HCT116 (cell line): ENCODE measurements around the gene PM20D2. TPM values are rescaled to one million over a fixed set of nuclear protein-coding genes. Genes with fewer than 3 reads are reported as not detected.

Experiments
- ATAC-seq: fragments of 200-7000 bp; cut with Tn5 transposase; 2 replicates; pipeline ENCODE4 v1.9.1; 2020; ENCODE audit warnings: mild to moderate bottlenecking, moderate library complexity
- BruUV-seq: library from RNA; stranded (reverse); fragments of 400-500 nt; replicated peaks from 2 replicates; lab custom pipeline; 2021; lab: Mats Ljungman, UMichigan
- CTCF ChIA-PET: fragments of 300-600 bp; sonication (Branson Sonifier 250); formaldehyde crosslinking; loops from one replicate; lab custom pipeline; 2021; ENCODE audit warnings: antibody characterized with exemption; lab: Charles Lee
- POLR2A ChIA-PET: fragments of 300-600, 350-600 bp; sonication (Branson Sonifier 250); formaldehyde crosslinking; loops from one replicate; lab custom pipeline; 2021; ENCODE audit warnings: antibody characterized with exemption; lab: Charles Lee
- RAD21 ChIA-PET, 2 experiments: fragments of 300-600 bp; sonication (Branson Sonifier 250); formaldehyde crosslinking; loops; one replicate each; lab custom pipeline; 2023; ENCODE audit warnings: low total read pairs in 2 of 2; ENCODE audit not compliant: uncharacterized antibody in 2 of 2, unreplicated experiment in 2 of 2, low non-redundant PET in 1 of 2; lab: Charles Lee
- DNase-seq: peaks from one replicate; pipeline ENCODE4 v3.0.0-alpha.2; 2010; ENCODE audit warnings: low read depth, low spot score
- H2AFZ ChIP-seq: fragments of 200-600 bp; shearing (Covaris generic), sonication (generic); 2 replicates; pipeline ENCODE4 v1.6.1; 2017; ENCODE audit warnings: low read depth, mixed run types, mixed read lengths, antibody characterized with exemption, low read length; ENCODE audit not compliant: poor library complexity, severe bottlenecking
- H3K27ac ChIP-seq: 2 replicates; pipeline ENCODE4 v1.5.1; 2012; ENCODE audit warnings: low read depth, low read length
- H3K27me3 ChIP-seq: fragments of 200-600 bp; sonication (generic); 2 replicates; pipeline ENCODE4 v1.6.1; 2016; ENCODE audit warnings: mixed run types, low read length, mixed read lengths; ENCODE audit not compliant: insufficient read depth
- H3K36me3 ChIP-seq, 2 experiments: fragments of 200-500 bp in 1 of 2; fragments of 200-600 bp in 1 of 2; sonication (Bioruptor generic) in 1 of 2; sonication (generic) in 1 of 2; 2 replicates each; pipeline versions ENCODE4 v1.5.1 to v1.6.1; 2014 to 2016; ENCODE audit warnings: low read length in 2 of 2, inconsistent platforms in 1 of 2, mixed read lengths in 1 of 2, mixed run types in 1 of 2; ENCODE audit not compliant: insufficient read depth in 2 of 2, control insufficient read depth in 1 of 2
- H3K4me1 ChIP-seq, 2 experiments: fragments of 200-600 bp in 1 of 2; sonication (generic) in 1 of 2; 2 replicates each; pipeline versions ENCODE4 v1.5.1 to v1.6.1; 2012 to 2017; ENCODE audit warnings: low read length in 2 of 2, inconsistent platforms in 1 of 2, mild to moderate bottlenecking in 1 of 2, mixed read lengths in 1 of 2, mixed run types in 1 of 2, moderate library complexity in 1 of 2; ENCODE audit not compliant: insufficient read depth in 2 of 2, control insufficient read depth in 1 of 2
- H3K4me2 ChIP-seq: fragments of 200-600 bp; sonication (generic); 2 replicates; pipeline ENCODE4 v1.6.1; 2017; ENCODE audit warnings: mixed run types, low read length, mixed read lengths
- H3K4me3 ChIP-seq, 2 experiments: fragments of 200-600 bp in 1 of 2; sonication (generic) in 1 of 2; replicated peaks in 1 of 2; 2 replicates each; pipeline ENCODE4 v1.5.1; 2011 to 2016; ENCODE audit warnings: low read length in 2 of 2, control low read depth in 1 of 2, low read depth in 1 of 2, mild to moderate bottlenecking in 1 of 2, mixed read lengths in 1 of 2, mixed run types in 1 of 2
- H3K79me2 ChIP-seq: fragments of 200-600 bp; sonication (generic); 2 replicates; pipeline ENCODE4 v1.6.1; 2017; ENCODE audit warnings: mild to moderate bottlenecking, mixed run types, low read length, moderate library complexity, mixed read lengths; ENCODE audit not compliant: insufficient read depth
- H3K9ac ChIP-seq: fragments of 200-600 bp; sonication (generic); 2 replicates; pipeline ENCODE4 v1.6.1; 2016; ENCODE audit warnings: low read length, mixed read lengths
- H3K9me2 ChIP-seq: fragments of 200-600 bp; sonication (generic), shearing (Covaris generic); 2 replicates; pipeline ENCODE4 v1.6.1; 2017; ENCODE audit warnings: mixed run types, mild to moderate bottlenecking, moderate library complexity; ENCODE audit not compliant: insufficient read depth
- H3K9me3 ChIP-seq, 2 experiments: fragments of 200-500 bp in 1 of 2; fragments of 200-600 bp in 1 of 2; sonication (Bioruptor generic) in 1 of 2; sonication (generic) in 1 of 2; 2 replicates each; pipeline ENCODE4 v1.6.1; 2014 to 2017; ENCODE audit warnings: low read length in 2 of 2, mixed read lengths in 2 of 2, inconsistent platforms in 1 of 2, low read depth in 1 of 2, mild to moderate bottlenecking in 1 of 2, mixed run types in 1 of 2, moderate library complexity in 1 of 2; ENCODE audit not compliant: control insufficient read depth in 1 of 2, insufficient read depth in 1 of 2
- H4K20me1 ChIP-seq: fragments of 200-600 bp; sonication (generic), shearing (Covaris generic); 2 replicates; pipeline ENCODE4 v1.6.1; 2017; ENCODE audit warnings: mixed run types, mild to moderate bottlenecking, moderate library complexity; ENCODE audit not compliant: insufficient read depth
- CTCF ChIP-seq, 3 experiments: fragments of 200-600 bp in 1 of 3; sonication (generic) in 1 of 3; IDR thresholded peaks in 2 of 3; conservative IDR thresholded peaks in 1 of 3; 2 replicates each; pipeline ENCODE4 v1.5.1; 2012 to 2017; ENCODE audit warnings: low read depth in 2 of 3, low read length in 2 of 3, antibody characterized with exemption in 1 of 3, borderline replicate concordance in 1 of 3, control low read depth in 1 of 3, mild to moderate bottlenecking in 1 of 3, mixed read lengths in 1 of 3, mixed run types in 1 of 3, moderate library complexity in 1 of 3; ENCODE audit not compliant: insufficient read depth in 1 of 3
- EGR1 ChIP-seq: IDR thresholded peaks from 2 replicates; pipeline ENCODE4 v1.6.1; 2012; ENCODE audit warnings: low read depth
- ELF1 ChIP-seq: IDR thresholded peaks from 2 replicates; pipeline ENCODE4 v1.6.1; 2012; ENCODE audit warnings: low read depth, borderline replicate concordance
- FOSL1 ChIP-seq: IDR thresholded peaks from 2 replicates; pipeline ENCODE4 v1.6.1; 2012; ENCODE audit warnings: low read depth
- POLR2A ChIP-seq: IDR thresholded peaks from 2 replicates; pipeline ENCODE4 v1.7.0; 2011; ENCODE audit warnings: borderline replicate concordance; ENCODE audit not compliant: insufficient read depth, insufficient read length; ENCODE audit errors: extremely low read depth
- POLR2AphosphoS5 ChIP-seq: IDR thresholded peaks from 2 replicates; pipeline ENCODE4 v1.6.1; 2011; ENCODE audit warnings: mild to moderate bottlenecking, low read depth, low read length, moderate library complexity
- RAD21 ChIP-seq: IDR thresholded peaks from 2 replicates; pipeline ENCODE4 v1.6.1; 2012; ENCODE audit warnings: low read depth, mild to moderate bottlenecking
- SP1 ChIP-seq: IDR thresholded peaks from 2 replicates; pipeline ENCODE4 v1.6.1; 2012; ENCODE audit warnings: low read depth
- TCF7L2 ChIP-seq: IDR thresholded peaks from 2 replicates; pipeline ENCODE4 v1.7.0; 2011; ENCODE audit warnings: borderline replicate concordance, inconsistent platforms; ENCODE audit not compliant: insufficient read depth, insufficient read length; ENCODE audit errors: extremely low read depth
- YY1 ChIP-seq: IDR thresholded peaks from 2 replicates; pipeline ENCODE4 v1.6.1; 2011; ENCODE audit warnings: low read length, low read depth, moderate library complexity, mild to moderate bottlenecking; ENCODE audit not compliant: insufficient replicate concordance; ENCODE audit errors: extremely low read depth
- ZNF274 ChIP-seq: fragments of 200-500 bp; sonication (Bioruptor generic); IDR thresholded peaks from 2 replicates; pipeline ENCODE4 v1.6.1; 2014; ENCODE audit warnings: mild to moderate bottlenecking, low read depth, low read length, inconsistent platforms
- intact Hi-C: fragments of 100-400 bp; cut with micrococcal nuclease; formaldehyde crosslinking; loops from 2 replicates; pipeline ENCODE4 v1.10.0; 2022
- total RNA-seq: library from RNA; stranded (reverse); gene quantifications from one replicate; pipeline ENCODE4 v1.2.1, GENCODE V29; 2021; ENCODE audit not compliant: unreplicated experiment
- TF ChIP-seq, protein P1 (sequence below): IDR thresholded peaks from 2 replicates; pipeline ENCODE4 v1.6.1; 2012
- TF ChIP-seq, protein P2 (sequence below): IDR thresholded peaks from 2 replicates; pipeline ENCODE4 v1.6.1; 2012
- TF ChIP-seq, protein P3 (sequence below): IDR thresholded peaks from 2 replicates; pipeline ENCODE4 v1.6.1; 2011; ENCODE audit warnings: mild to moderate bottlenecking, low read length, moderate library complexity; ENCODE audit not compliant: insufficient replicate concordance; ENCODE audit errors: extremely low read depth

The PM20D2 gene
- total RNA-seq, 1 experiment from 2014 or later: 29.2 TPM

GRCh38 chr6:89173634-89174033 lies 27.8 kb downstream of the PM20D2 start:
- H3K27ac ChIP-seq: no peak overlapping the region
- H3K9ac ChIP-seq: no peak overlapping the region
- no peak overlapping the region for H2AFZ ChIP-seq
- ATAC-seq: no peak
- intact Hi-C loops: no loop called here
- H3K79me2 ChIP-seq: no peaks in the 10 kb centered on the region
- no peak for DNase-seq
- RAD21 ChIA-PET: no interaction called here
- POLR2A ChIA-PET: no interaction called here
- TF ChIP-seq ZNF274: no peak
- no peak for TF ChIP-seq YY1
- no peak for TF ChIP-seq FOSL1
- TF ChIP-seq SP1: no peak
- no peak for TF ChIP-seq TCF7L2
- no peak for TF ChIP-seq ELF1
- TF ChIP-seq, protein P1, sequence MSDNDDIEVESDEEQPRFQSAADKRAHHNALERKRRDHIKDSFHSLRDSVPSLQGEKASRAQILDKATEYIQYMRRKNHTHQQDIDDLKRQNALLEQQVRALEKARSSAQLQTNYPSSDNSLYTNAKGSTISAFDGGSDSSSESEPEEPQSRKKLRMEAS: no peak
- TF ChIP-seq, protein P2, sequence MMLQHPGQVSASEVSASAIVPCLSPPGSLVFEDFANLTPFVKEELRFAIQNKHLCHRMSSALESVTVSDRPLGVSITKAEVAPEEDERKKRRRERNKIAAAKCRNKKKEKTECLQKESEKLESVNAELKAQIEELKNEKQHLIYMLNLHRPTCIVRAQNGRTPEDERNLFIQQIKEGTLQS: no peak
- TF ChIP-seq RAD21: no peak
- TF ChIP-seq POLR2AphosphoS5: no peak
- TF ChIP-seq POLR2A: no peak
- TF ChIP-seq EGR1: no peak
- TF ChIP-seq, all 23 proteins: peak for 0
- Histone ChIP-seq H3K9me3 (no peaks in the 10 kb centered on the region), H3K4me3 (no peak overlapping the region), H3K4me2 (no peak overlapping the region), H3K27me3 (no peaks in the 10 kb centered on the region), H3K36me3 (no peaks in the 10 kb centered on the region), H4K20me1 (no peaks in the 10 kb centered on the region), H3K4me1 (no peaks in the 10 kb centered on the region), H3K9me2 (no peaks in the 10 kb centered on the region)
- CTCF ChIA-PET: no interaction called here
- BruUV-seq: no TSS peak

GRCh38 chr6:89180112-89180511 lies 34.3 kb downstream of the PM20D2 start:
- no peaks in the 10 kb centered on the region for H3K9me2 ChIP-seq
- BruUV-seq: no TSS peak
- TF ChIP-seq ELF1 (no peak), EGR1 (no peak), ZNF274 (no peak), TCF7L2 (no peak), CTCF (IDR thresholded peaks at IDR 0.05 in 2 of 3, conservative IDR thresholded peaks at IDR 0.05 in 1 of 3; ENCODE audit: borderline replicate concordance in 1 of 3, insufficient read depth in 1 of 3, low read depth in 2 of 3, low read length in 2 of 3) (no peak), POLR2A (no peak), FOSL1 (no peak)
- TF ChIP-seq, protein P3, sequence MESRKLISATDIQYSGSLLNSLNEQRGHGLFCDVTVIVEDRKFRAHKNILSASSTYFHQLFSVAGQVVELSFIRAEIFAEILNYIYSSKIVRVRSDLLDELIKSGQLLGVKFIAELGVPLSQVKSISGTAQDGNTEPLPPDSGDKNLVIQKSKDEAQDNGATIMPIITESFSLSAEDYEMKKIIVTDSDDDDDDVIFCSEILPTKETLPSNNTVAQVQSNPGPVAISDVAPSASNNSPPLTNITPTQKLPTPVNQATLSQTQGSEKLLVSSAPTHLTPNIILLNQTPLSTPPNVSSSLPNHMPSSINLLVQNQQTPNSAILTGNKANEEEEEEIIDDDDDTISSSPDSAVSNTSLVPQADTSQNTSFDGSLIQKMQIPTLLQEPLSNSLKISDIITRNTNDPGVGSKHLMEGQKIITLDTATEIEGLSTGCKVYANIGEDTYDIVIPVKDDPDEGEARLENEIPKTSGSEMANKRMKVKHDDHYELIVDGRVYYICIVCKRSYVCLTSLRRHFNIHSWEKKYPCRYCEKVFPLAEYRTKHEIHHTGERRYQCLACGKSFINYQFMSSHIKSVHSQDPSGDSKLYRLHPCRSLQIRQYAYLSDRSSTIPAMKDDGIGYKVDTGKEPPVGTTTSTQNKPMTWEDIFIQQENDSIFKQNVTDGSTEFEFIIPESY: no peak
- TF ChIP-seq, all 23 proteins: peak for 0
- Histone ChIP-seq H3K4me2 (no peak overlapping the region), H3K36me3 (no peaks in the 10 kb centered on the region), H3K9ac (no peak overlapping the region), H4K20me1 (no peaks in the 10 kb centered on the region), H3K4me3 (no peak overlapping the region), H3K9me3 (no peaks in the 10 kb centered on the region), H2AFZ (no peak overlapping the region), H3K27ac (no peak overlapping the region), H3K79me2 (no peaks in the 10 kb centered on the region), H3K27me3 (no peaks in the 10 kb centered on the region), H3K4me1 (no peaks in the 10 kb centered on the region)
- ChIA-PET CTCF (no interaction called here), POLR2A (no interaction called here), RAD21 (no interaction called here)
- DNase-seq (no peak), ATAC-seq (no peak)
- intact Hi-C loops: no loop called here
